NK-92 (cell line): Measurements from ENCODE around the gene C11orf98.
"Not testable (repeated sequence)": the region's sequence is repeated elsewhere in the genome, so short reads cannot be mapped to it uniquely, and the experiment has no call there.

Source experiments
- DNase-seq: peaks from one replicate; lab custom pipeline; 2025; ENCODE audit not compliant: unreplicated experiment; lab: John Stamatoyannopoulos, UW

Gene C11orf98

GRCh38 chr11:62654297-62654696 lies 10.7 kb downstream of the C11orf98 start:
- no peak for DNase-seq

DNA sequence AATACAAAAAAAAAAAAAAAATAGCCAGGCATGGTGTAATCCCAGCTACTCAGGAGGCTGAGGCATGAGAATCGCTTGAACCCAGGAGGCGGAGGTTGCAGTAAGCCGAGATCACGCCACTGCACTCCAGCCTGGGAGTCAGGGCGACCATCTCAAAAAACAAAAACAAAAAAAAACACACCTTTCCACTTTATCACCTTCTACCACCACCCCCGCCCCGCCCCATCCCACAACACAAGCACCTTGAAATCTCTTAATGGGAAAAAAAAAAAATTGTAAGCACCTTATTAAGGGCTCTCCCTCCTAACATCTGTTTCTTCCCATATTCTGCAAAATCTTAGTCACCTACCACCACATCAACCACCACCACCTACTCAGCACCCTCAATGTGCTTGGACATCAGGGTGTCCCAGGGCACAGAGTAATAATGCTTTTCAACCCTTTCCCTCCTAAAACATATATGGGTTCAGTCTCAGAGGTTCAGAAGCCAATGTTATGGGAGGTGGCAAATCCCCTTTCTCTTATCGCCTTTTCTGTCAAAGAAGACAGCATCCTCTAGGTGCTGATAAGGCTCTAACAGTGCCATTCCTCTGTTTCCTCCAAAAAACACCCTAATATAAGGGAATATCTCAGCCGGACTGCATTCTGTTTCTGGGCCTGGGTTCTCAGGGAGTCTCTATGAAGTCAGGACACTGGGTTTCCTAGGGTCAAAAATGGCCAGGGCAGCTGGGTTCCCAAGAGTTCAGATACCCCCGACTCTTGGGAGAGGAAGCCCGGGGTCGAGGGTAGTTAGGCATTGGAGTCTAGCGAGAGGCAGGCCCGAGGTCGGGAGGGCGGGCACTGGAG lies 12.6 kb downstream of the C11orf98 start:
- DNase-seq, result no peak

- DNase-seq, result not testable (repeated sequence)
Measured at GRCh38 chr11:62650283-62650682, 14.7 kb downstream of the C11orf98 start.

GRCh38 chr11:62649486-62649885 lies 15.5 kb downstream of the C11orf98 start:
- no peak for DNase-seq

DNA sequence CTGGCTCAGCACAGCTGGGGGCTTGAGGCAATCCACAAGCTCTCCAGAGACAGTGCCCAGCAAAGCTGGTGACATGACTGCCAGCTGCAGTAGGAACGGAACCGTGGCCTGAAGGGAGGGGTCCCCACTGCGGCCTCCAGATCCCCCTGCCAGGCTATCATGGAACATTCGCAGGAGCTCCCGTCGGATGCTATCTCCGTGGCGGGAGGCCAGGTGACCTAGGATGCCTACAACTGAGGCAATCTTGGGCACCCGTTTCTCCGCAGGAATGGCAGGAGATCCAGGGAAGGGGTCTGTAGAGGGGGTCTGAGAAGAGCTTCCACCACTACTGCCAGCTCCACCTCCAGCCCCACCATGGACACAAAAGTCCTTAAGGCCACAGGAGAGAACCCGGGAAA lies 16.0 kb downstream of the C11orf98 start:
- no peak for DNase-seq

DNA sequence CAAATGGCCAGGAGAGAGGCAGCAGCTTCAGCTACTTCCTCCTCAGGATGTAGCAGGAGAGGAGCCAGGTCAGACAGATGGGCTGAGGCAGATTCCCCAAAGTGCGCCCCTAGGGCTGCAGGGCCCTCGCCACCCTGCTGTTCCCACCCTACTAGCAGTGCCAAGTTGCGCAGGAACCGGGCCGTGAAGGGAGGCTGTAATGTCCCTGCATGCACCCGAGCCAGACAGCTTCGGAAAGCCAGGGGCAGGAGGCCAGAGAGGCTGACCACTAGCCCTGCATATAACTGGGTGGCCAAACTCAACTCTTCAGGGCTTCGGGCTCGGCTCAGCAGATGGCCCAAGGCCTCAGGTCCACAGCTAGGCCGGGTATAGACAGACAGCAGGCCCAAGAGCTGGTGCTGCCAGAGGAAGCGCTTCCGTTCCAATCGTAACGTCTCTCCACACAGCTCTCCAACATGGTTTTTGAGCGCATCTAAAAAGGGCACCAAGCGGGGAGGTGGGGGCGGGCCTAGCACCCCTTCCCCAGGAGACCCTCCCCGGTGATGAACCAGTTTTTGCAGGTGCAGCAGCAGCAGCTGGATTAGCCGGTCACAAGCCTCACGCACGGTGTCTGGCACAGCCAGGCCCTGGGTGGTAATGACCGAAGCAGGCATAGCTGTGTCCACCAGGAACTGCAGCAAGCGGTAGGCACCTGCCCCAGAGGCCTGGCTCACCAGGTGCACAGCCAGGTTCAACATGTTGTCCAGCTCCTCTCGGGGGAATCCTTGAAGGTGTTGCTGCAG lies 16.6 kb downstream of the C11orf98 start:
- no peak for DNase-seq

DNA sequence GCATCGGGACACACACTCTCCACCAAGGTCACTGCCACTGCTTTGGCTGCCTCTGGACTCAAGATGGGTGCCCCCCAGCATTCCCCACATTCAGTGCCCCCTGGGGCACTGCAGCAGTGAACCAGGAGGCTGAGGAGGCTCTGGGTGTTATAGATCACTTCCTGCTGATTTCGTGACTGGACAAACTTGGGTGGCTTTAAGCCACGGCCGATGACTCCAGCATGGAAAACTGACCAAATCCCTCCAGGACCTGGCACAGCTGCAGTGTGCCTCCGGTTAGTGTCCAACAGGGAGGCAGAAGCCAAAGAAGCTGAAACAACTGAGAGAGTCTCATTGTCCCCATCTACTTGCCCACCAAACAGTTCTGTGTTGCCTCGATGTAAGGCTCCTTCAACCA lies 17.4 kb downstream of the C11orf98 start:
- no peak for DNase-seq

- no peak for DNase-seq
Measured at GRCh38 chr11:62646825-62647608, 18.0 kb downstream of the C11orf98 start.

- peak; percentile 88 for DNase-seq
Measured at GRCh38 chr11:62645946-62646824, 18.8 kb downstream of the C11orf98 start, which contains the start of gene GANAB. TSS of gene GANAB (minus strand) at chr11:62646613. CDS start at chr11:62646599, 14 bp downstream.

GRCh38 chr11:62645671-62645945 lies 19.4 kb downstream of the C11orf98 start:
- DNase-seq, result no peak

- no peak for DNase-seq
Measured at GRCh38 chr11:62644220-62644619, 20.8 kb downstream of the C11orf98 start.

- DNase-seq, result no peak
Measured at GRCh38 chr11:62632492-62632891, 32.5 kb downstream of the C11orf98 start.

GRCh38 chr11:62627713-62628112 lies 37.3 kb downstream of the C11orf98 start:
- no peak for DNase-seq

GRCh38 chr11:62622476-62623089 lies 42.4 kb downstream of the C11orf98 start:
- no peak for DNase-seq

- DNase-seq, result peak; percentile 71
Measured at GRCh38 chr11:62621567-62622470, 43.2 kb downstream of the C11orf98 start, which contains the start of gene B3GAT3. TSS of gene B3GAT3 (minus strand) at chr11:62621986. CDS start at chr11:62621947, 39 bp downstream.

GRCh38 chr11:62621027-62621566 lies 43.9 kb downstream of the C11orf98 start:
- DNase-seq, result no peak

DNA sequence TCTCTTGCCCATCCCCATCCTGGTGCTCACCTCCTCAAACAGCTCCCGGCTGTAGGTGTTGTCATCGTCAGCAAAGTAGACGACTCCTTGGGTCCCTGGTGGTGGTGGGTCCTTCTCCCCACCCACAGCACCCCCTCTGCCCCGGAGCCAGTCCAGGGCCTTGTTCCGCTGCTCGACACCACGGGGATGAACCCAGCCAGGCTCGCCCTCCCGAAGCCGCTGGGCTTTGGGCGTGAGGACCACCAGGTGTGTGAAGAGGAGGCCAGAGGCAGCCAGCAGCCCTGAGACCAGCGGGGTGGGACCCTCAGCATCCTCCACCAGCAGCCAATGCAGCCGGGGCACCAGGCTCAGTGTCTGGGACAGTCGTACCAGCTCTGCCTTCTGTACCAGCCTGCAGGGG lies 48.1 kb downstream of the C11orf98 start:
- not testable (repeated sequence) for DNase-seq

GRCh38 chr11:62615521-62615920 lies 49.5 kb downstream of the C11orf98 start:
- no peak for DNase-seq

DNA sequence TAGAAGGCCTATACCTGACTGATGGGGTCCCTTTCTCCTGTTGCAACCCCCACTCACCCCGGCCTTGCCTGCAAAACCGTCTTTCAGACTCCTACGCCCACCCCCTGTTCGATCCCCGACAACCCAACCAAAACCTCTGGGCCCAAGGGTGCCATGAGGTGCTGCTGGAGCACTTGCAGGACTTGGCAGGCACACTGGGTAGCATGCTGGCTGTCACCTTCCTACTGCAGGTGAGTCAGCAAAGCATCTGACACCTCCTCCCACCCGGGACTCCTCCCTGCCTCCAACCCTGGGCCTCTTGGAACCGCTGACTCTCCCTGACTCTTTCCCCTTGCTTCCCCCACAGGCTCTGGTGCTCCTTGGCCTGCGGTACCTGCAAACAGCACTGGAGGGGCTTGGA lies 50.7 kb downstream of the C11orf98 start:
- no peak for DNase-seq
